GM19351 (cell line): Measurements from ENCODE around the gene MICAL3.
A peak's percentile ranks its signal among the peaks of the same experiment; 100 is the strongest.
"Not testable (repeated sequence)": the region's sequence is repeated elsewhere in the genome, so short reads cannot be mapped to it uniquely, and the experiment has no call there.

Experiments
- ATAC-seq: cut with Tn5 transposase; IDR thresholded peaks from one replicate; pipeline ENCODE4 v1.9.1; 2021; ENCODE audit warnings: mild to moderate bottlenecking, moderate library complexity; ENCODE audit not compliant: unreplicated experiment

Gene MICAL3

DNA sequence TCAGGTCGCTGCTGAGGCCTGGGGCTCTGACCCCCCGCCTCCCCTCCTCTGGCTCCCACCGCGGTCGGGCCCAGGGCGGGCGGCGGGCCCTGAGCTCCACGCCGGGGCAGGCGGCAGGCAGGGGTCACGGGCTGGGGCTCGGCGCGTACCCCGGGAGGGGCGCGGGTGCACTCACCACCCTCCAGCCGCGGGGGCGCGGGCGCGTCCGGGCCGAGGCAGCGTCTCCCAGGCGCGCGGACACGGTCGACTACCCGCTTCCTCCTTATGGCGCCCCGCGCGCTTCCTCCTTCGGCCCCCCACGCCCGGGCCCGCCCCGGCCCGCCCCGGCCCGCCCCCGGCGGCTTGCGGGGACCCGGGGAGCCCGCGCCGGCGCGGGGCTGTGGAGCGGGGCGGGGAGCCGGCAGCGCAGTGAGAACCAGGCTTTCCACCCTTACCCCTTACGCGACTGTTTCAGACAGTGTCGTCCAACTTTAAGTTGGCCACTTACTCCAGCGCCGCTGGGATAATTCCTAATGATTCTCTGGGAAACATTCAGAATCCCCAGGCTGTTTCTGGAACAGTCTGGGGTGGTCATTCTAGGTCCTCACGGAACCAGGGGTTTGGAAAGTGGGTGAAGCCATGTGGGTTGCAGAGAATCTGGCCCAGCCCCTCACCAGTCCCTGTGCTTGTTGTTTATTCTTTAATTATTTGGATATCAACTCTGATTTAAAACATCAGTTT lies 250.0 kb downstream of the MICAL3 start, which contains the start of gene BID:
Gene BID (minus strand): TSS at position 264 of the 720 bp plus-strand sequence. CDS start 24,353 bp downstream, outside the sequence.
- ATAC-seq: peak; percentile 34

DNA sequence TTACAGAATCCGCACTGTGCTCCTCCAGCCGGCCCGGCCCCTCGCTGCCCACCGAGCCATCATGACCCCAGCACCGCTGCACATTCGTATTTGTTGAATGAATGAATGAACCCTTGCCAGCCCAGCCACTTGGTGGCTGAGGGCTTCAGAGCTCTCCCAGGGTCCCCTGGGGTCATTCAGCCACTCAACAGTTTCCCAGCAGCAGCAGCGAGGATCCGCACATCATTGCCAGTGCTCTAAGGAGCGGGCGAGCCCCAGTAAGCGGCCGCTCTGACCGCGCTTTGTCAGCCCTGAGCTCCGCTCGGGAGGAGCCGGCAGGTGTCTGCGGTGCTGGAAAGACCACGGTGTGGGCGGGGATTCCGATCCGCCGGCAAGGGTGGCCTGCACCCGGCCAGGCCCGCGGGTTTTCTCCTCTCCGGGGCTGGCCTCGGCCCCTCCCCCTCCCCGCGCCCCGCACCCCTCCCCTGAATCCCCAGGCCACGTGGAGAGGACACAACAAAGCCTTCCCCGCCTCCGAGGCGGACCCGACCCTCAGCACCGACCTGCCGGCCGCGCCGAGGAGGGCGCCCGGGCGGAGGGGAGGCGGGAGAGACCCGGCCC lies 250.7 kb downstream of the MICAL3 start:
- ATAC-seq: peak; percentile 39

GRCh38 chr22:17772958-17773605 lies 251.3 kb downstream of the MICAL3 start:
- no peak for ATAC-seq

GRCh38 chr22:17772249-17772957 lies 252.0 kb downstream of the MICAL3 start:
- no peak for ATAC-seq

GRCh38 chr22:17770180-17771077 lies 253.9 kb downstream of the MICAL3 start:
- ATAC-seq: no peak

- ATAC-seq: no peak
Observed at GRCh38 chr22:17769716-17770082, 254.7 kb downstream of the MICAL3 start.

DNA sequence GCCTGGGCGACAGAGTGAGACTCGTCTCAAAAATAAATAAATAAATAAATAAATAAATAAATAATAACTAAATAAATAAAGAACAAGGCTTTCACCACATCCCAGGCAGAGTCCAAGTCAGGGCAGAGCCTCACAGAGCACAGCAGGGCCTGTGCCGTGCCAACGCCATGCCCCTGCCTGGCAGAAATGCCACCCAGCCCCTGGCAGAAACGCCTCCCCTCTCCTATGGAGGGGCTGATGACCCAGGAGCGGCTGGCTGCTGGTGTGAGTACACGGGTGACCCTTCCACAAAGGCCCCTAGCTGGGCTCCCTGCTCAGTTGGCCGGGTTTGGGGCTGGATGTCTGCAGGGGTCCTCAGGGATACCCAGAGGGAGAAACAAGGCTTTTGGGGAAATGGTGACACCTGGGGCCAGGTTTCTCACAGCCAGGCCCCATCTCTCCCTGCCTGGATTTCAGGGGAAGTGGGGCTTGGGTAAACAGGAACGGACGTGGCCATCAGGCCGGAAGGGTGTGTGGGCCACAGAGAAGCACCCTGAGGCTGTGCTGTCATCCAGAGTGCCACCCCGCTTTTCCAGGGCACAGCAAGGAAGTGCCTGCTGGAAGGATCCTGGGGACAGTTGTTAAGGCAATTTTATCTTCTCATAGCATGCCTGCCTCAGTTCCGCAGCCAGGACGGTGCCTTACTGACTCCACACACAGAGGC lies 255.2 kb downstream of the MICAL3 start:
- no peak for ATAC-seq

DNA sequence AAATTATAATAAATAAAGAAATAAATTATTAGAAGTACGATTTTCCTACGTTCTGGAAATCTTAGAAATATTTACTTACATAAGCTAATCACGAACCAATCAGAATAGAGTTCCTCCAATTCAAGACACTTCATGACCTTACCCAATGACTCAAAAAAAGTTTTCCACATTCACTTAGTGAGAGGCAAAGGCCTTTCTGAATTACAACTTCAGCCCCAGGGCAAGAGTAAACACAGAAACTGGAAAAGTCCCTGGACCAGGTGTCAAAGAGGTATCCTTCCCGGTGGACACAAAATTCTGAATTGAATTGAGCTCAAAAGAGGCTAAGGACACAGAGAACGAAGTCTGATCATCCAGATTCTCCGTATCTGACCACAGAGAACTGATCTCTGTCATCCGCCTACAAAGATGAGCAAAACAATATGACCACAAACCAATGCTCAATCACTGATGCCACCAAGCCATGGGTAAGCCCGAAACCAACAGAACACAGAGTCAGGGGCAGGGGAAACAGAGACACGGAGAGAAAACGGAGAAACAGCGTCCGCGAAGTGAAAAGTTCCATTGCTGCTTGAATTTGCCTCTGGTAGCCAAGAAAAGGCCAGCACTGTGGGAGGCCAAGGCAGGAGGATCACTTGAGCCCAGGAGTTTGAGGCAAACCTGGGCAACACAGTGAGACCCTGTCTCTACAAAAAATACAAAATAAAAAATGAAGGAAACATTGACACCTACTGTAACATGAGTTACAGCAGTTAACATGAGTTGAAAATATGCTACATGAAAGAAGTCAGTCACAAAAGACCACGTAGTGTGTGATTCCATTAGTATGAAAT lies 256.9 kb downstream of the MICAL3 start:
- peak; percentile 86 for ATAC-seq

- not testable (repeated sequence) for ATAC-seq
Observed at GRCh38 chr22:17764852-17765251, 259.5 kb downstream of the MICAL3 start.

DNA sequence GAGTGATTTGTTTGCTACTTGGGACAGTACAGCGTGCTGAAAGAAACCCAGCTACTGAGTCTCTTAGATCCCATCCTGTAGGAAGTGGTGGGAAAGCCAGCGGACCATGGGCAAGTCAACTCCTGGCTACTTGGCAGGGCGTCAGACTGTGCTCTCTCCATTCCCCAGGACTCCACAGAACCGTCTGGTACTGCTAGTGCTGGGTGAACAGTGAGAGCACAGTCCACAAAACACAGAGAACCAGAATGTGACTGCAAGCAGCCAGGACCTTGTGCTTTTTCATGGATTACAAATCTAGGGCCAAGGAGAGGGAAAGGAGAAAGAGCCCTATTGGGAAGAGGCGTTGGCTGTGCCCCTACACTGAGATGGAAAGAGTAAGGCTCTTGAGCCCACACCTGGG lies 260.3 kb downstream of the MICAL3 start:
- ATAC-seq: no peak

- not testable (repeated sequence) for ATAC-seq
Observed at GRCh38 chr22:17763442-17763841, 260.9 kb downstream of the MICAL3 start.

DNA sequence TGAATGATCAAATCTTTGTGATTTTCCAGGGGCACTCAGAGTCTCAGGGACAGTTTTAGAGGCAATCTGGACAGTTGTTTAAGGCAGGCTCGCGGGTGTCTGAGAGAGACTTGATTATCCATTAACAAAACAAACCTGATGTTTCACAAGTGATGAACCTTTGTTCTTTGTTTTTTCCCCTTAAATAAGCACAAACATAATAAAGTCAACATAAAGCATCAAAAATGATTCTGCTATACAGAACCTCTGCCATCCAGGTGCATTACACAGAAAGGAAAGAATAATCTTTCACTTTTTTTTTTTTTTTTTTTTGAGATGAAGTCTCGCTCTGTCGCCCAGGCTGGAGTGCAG lies 263.2 kb downstream of the MICAL3 start:
- no peak for ATAC-seq

DNA sequence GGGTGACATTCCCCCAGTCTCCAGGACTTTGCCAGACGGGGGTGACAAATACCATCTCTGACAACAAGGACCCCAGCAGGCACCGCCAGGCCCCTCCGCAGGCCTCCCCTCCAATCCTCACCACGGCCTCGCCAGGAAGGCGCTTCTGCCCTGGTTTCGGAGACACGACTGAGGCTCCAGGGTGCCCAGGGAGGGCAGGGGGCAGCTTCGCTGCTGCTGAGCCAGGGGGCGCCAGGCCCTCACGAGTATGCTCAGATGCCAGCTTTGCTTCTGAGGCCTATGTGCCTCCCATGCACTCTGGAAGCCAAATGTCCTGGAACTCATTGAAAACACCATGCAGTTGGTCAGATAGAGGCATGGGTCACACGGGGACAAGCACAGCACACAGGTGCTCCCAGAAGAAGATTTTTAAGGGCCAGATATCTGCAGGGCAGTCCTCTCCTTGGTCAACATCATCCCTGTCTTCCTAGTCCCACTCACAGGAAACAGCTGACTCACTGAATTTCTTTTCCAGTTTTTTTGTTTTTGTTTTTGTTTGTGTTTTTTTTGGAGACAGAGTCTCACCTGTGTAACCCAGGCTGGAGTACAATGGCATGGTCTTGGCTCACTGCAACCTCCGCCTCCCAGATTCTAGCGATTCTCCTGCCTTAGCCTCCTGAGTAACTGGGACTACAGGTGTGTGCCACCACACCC lies 270.0 kb downstream of the MICAL3 start:
- no peak for ATAC-seq

GRCh38 chr22:17753401-17753989 lies 270.9 kb downstream of the MICAL3 start:
- ATAC-seq: no peak

DNA sequence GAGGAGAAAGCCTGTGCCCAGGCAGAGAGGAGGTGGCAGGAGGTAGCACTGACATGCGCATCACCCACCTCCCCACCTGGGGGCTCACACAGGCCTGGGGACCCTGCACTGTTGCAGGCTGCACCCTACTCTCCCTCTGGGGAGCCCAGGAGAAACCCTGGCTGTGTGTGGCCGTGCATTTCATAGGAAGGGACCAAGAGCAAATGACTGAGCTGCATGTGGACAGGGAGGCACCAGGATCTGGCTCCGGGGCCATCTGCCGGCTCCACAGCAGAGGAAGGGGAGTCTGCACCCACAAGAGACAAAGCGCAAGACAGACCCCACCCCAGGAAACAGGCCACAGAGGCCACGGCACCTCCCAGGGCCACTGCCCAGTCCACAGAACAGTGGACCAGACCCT lies 272.8 kb downstream of the MICAL3 start:
- no peak for ATAC-seq

DNA sequence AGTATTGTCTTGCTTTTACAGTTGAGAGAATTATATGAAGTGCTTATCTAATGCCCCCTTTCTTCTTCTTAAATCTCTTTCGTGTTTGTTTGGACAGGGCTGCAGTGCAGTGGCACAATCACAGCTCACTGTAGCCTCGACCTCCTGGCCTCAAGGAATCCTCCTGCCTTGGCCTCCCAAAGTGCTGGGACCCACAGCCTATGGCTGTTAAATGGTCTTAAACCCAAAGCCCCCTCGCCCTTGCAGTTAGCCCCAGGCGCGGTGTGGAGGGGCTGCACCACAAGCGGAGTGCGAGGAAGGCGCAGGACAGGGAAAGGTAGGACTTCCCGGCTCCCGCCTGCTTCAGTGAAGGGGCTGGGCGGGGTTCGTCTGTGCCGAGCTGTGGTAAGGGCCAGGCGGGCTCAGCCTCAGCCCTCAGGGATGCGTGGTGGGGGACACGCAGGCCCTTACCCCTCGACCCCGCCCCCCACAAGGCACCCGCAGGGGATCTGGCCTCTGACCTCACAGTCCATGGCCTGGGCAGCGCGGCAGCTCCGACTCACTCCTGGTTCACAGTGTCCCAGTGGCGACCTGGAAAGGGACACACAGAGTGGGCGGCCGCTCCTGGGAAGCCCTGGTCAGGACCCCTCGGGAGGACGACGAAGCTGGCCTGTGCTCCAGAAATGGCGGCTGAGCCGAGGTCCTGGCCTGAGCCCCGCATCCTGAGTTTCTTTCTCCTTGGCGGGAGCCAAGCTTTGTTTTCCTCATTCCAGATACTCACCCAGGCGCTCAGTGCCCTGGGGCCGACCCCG lies 274.6 kb downstream of the MICAL3 start:
- no peak for ATAC-seq
